ENCODE measurements around the gene PBX4. TPM values are rescaled to one million over a fixed set of nuclear protein-coding genes. Genes with fewer than 3 reads are reported as not detected.

Gene PBX4
- total RNA-seq, 1 experiment from 2014 or later = 8.3 TPM

GRCh38 chr19:19636573-19637185 lies 18.2 kb upstream of the PBX4 start:
- no peaks in the 10 kb centered on the region for H3K9me3 ChIP-seq (ENCODE audit: control insufficient read depth, insufficient read depth, low read depth, low read length)
- TF ChIP-seq, protein P1, sequence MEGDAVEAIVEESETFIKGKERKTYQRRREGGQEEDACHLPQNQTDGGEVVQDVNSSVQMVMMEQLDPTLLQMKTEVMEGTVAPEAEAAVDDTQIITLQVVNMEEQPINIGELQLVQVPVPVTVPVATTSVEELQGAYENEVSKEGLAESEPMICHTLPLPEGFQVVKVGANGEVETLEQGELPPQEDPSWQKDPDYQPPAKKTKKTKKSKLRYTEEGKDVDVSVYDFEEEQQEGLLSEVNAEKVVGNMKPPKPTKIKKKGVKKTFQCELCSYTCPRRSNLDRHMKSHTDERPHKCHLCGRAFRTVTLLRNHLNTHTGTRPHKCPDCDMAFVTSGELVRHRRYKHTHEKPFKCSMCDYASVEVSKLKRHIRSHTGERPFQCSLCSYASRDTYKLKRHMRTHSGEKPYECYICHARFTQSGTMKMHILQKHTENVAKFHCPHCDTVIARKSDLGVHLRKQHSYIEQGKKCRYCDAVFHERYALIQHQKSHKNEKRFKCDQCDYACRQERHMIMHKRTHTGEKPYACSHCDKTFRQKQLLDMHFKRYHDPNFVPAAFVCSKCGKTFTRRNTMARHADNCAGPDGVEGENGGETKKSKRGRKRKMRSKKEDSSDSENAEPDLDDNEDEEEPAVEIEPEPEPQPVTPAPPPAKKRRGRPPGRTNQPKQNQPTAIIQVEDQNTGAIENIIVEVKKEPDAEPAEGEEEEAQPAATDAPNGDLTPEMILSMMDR (IDR thresholded peaks at IDR 0.05) = no peak
- TF ChIP-seq REST (IDR thresholded peaks at IDR 0.05; ENCODE audit: insufficient read depth in 1 of 2, low read depth in 2 of 2, low read length in 1 of 2) (no peak), TCF7L2 (IDR thresholded peaks at IDR 0.05; ENCODE audit: low read depth, low read length) (no peak), SIN3A (IDR thresholded peaks at IDR 0.05; ENCODE audit: borderline replicate concordance, insufficient read depth, low read depth, low read length) (no peak), POLR2AphosphoS5 (IDR thresholded peaks at IDR 0.05; ENCODE audit: low read depth, low read length) (no peak)
- no peak overlapping the region for H3K4me3 ChIP-seq (ENCODE audit: low read depth in 2 of 2, low read length in 2 of 2)
- in situ Hi-C loops (cut with HindIII; ENCODE audit: low pct_unique_long_range_greater_than_20kb, low sequenced_read_pairs) (no loop called here), intact Hi-C loops (cut with micrococcal nuclease; ENCODE audit: unreplicated experiment) (no loop called here)
- no TSS peak for BruUV-seq (replicated peaks)
- H3K4me1 ChIP-seq (ENCODE audit: control insufficient read depth, insufficient read depth, low read length) = no peaks in the 10 kb centered on the region
- H3K27me3 ChIP-seq (ENCODE audit: control insufficient read depth, insufficient read depth, low read length) = no peaks in the 10 kb centered on the region
- H3K27ac ChIP-seq (ENCODE audit: low read length) = no peak overlapping the region
- CTCF ChIA-PET = no interaction called here
- no peak for ATAC-seq
- H3K36me3 ChIP-seq (ENCODE audit: control insufficient read depth, insufficient read depth, low read length) = no peaks in the 10 kb centered on the region
- POLR2A ChIA-PET = no interaction called here
- no peak for DNase-seq (ENCODE audit: low read depth, low spot score)

GRCh38 chr19:19635313-19635702 lies 16.8 kb upstream of the PBX4 start:
- no TSS peak for BruUV-seq (replicated peaks)
- POLR2A ChIA-PET = interaction anchor here (0.5 kb wide), 1 partner anchor 104 kb away, joined by 17 read pairs; no protein-coding TSS in a partner anchor
- Histone ChIP-seq H3K4me1 (ENCODE audit: control insufficient read depth, insufficient read depth, low read length) (no peaks in the 10 kb centered on the region), H3K27ac (ENCODE audit: low read length) (no peak overlapping the region), H3K36me3 (ENCODE audit: control insufficient read depth, insufficient read depth, low read length) (no peaks in the 10 kb centered on the region), H3K9me3 (ENCODE audit: control insufficient read depth, insufficient read depth, low read depth, low read length) (no peaks in the 10 kb centered on the region), H3K27me3 (ENCODE audit: control insufficient read depth, insufficient read depth, low read length) (no peaks in the 10 kb centered on the region), H3K4me3 (ENCODE audit: low read depth in 2 of 2, low read length in 2 of 2) (no peak overlapping the region)
- in situ Hi-C loops (cut with HindIII; ENCODE audit: low pct_unique_long_range_greater_than_20kb, low sequenced_read_pairs) = no loop called here
- ATAC-seq (no peak), DNase-seq (ENCODE audit: low read depth, low spot score) (no peak)
- CTCF ChIA-PET = no interaction called here
- intact Hi-C loops (cut with micrococcal nuclease; ENCODE audit: unreplicated experiment) = no loop called here
- no peak for TF ChIP-seq TCF7L2 (IDR thresholded peaks at IDR 0.05; ENCODE audit: low read depth, low read length)
- TF ChIP-seq, protein P1 (IDR thresholded peaks at IDR 0.05) = no peak
- no peak for TF ChIP-seq SIN3A (IDR thresholded peaks at IDR 0.05; ENCODE audit: borderline replicate concordance, insufficient read depth, low read depth, low read length)
- no peak for TF ChIP-seq POLR2AphosphoS5 (IDR thresholded peaks at IDR 0.05; ENCODE audit: low read depth, low read length)

Measured in Panc1 (cell line).